Transverse colon (tissue), 4 donors: ENCODE results near the gene CNOT11. TPM values are rescaled to one million over a fixed set of nuclear protein-coding genes. Genes with fewer than 3 reads are reported as not detected.

Source experiments
- DNase-seq: peaks from one replicate; pipeline ENCODE4 v3.0.0-alpha.2; 2019
- H3K27ac ChIP-seq, 4 donors: fragments of 200-600 bp; sonication (generic); 2 replicates each; pipeline ENCODE4 v1.5.1; 2016 to 2018; ENCODE audit warnings: inconsistent platforms in 4 of 4
- H3K27me3 ChIP-seq: fragments of 200-600 bp; sonication (generic); 2 replicates; pipeline ENCODE4 v1.5.1; 2017; ENCODE audit warnings: inconsistent platforms
- H3K36me3 ChIP-seq, 4 donors: fragments of 200-600 bp; sonication (generic); 2 replicates each; pipeline ENCODE4 v1.5.1; 2017 to 2019; ENCODE audit warnings: inconsistent platforms in 4 of 4
- H3K4me1 ChIP-seq, 4 donors: fragments of 200-600 bp; sonication (generic); 2 replicates each; pipeline ENCODE4 v1.5.1; 2017 to 2020; ENCODE audit warnings: inconsistent platforms in 4 of 4
- H3K4me3 ChIP-seq, 4 donors: fragments of 200-600 bp; sonication (generic); 1 replicate in 1 of 4; 2 replicates in 3 of 4; pipeline versions ENCODE4 v1.5.1 to v1.6.1; 2017 to 2019; ENCODE audit warnings: inconsistent platforms in 4 of 4
- H3K9me3 ChIP-seq, 2 donors: fragments of 200-600 bp; sonication (generic); 2 replicates each; pipeline ENCODE4 v1.5.1; 2017 to 2019; ENCODE audit warnings: inconsistent platforms in 2 of 2
- EP300 ChIP-seq: sonication (generic); formaldehyde crosslinking; IDR thresholded peaks from one replicate; pipeline ENCODE4 v1.6.1; 2017; ENCODE audit warnings: antibody characterized with exemption, low read depth
- POLR2A ChIP-seq: fragments of 450-650 bp; IDR thresholded peaks from one replicate; pipeline ENCODE4 v1.6.1; 2016; ENCODE audit warnings: antibody characterized with exemption, mild to moderate bottlenecking, moderate library complexity
- POLR2AphosphoS5 ChIP-seq, 3 donors: sonication (generic); formaldehyde crosslinking; IDR thresholded peaks; one replicate each; pipeline ENCODE4 v1.6.1; 2016; ENCODE audit warnings: antibody characterized with exemption in 3 of 3
- WGBS, 2 donors: methylation state at CpG; one replicate each; pipeline ENCODE4 v1.1.5; 2018; ENCODE audit warnings: low coverage in 1 of 2; 5-methylcytosine and 5-hydroxymethylcytosine counted together
- in situ Hi-C, 4 donors: fragments of 200-750 bp; cut with MboI; loops; one replicate each; pipeline versions ENCODE4 v1.15.0 to v1.15.1; 2017; ENCODE audit warnings: low sequenced_read_pairs in 3 of 4, low pct_ligation_motif_present in 1 of 4, low pct_unique_long_range_greater_than_20kb in 1 of 4
- intact Hi-C: fragments of 100-400 bp; cut with DNase I; formaldehyde crosslinking; loops from one replicate; pipeline ENCODE4 v1.15.1; 2023; ENCODE audit warnings: low total_unique reads
- total RNA-seq, 4 donors: library from RNA; depleted of rRNA; stranded (reverse); fragments of >200 nt; gene quantifications; one replicate each; pipeline ENCODE4 v1.1.0, GENCODE V29; 2016
- TF ChIP-seq, protein P1 (sequence below), 5 experiments: fragments of 200-600 bp in 3 of 5; fragments of 450-650 bp in 2 of 5; sonication (generic) in 3 of 5; IDR thresholded peaks; 1 replicate in 2 of 5; 2 replicates in 3 of 5; pipeline ENCODE4 v1.5.1; 2016 to 2017; ENCODE audit warnings: antibody characterized with exemption in 5 of 5, inconsistent platforms in 3 of 5, mild to moderate bottlenecking in 2 of 5, moderate library complexity in 1 of 5

Gene CNOT11
- total RNA-seq, 4 donors from 2014 or later: 36.8 to 48.4 (median 37.6) TPM

DNA sequence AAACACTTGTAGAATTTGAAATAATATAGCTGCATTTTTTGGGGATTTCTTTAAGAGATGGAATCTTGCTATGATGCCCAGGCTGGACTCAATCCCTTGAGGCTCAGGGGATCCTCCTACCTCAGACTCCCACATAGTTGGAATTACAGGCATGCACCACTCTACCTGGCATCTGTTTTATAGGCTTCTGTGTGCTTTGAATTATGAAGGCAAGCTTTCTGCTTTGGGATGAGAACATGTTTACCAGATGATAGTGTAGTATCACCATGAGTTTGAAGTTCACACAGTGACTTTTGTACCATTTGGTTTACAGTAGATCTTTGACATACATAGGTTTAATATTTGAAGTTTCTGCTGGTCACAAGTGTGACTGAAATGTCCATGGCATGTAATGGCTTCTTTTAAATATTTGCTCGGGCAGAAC lies 10.7 kb downstream of the CNOT11 start:
- no peaks in the 10 kb centered on the region for H3K27me3 ChIP-seq
- no peak overlapping the region for H3K27ac ChIP-seq
- in situ Hi-C loops (no loop called here), intact Hi-C loops (no loop called here)
- no peak for TF ChIP-seq POLR2A
- peaks cover 0 to 32% (median 10%) of the 10 kb centered on the region in 4 donors for H3K4me1 ChIP-seq
- 93 to 100% methylated on average over 1 of the region's 1 CpG for WGBS, 2 donors
- H3K9me3 ChIP-seq: no peaks in the 10 kb centered on the region
- DNase-seq: no peak
- H3K4me3 ChIP-seq: no peak overlapping the region
- H3K36me3 ChIP-seq: peaks cover 0 to 55% (median 14%) of the 10 kb centered on the region in 4 donors

DNA sequence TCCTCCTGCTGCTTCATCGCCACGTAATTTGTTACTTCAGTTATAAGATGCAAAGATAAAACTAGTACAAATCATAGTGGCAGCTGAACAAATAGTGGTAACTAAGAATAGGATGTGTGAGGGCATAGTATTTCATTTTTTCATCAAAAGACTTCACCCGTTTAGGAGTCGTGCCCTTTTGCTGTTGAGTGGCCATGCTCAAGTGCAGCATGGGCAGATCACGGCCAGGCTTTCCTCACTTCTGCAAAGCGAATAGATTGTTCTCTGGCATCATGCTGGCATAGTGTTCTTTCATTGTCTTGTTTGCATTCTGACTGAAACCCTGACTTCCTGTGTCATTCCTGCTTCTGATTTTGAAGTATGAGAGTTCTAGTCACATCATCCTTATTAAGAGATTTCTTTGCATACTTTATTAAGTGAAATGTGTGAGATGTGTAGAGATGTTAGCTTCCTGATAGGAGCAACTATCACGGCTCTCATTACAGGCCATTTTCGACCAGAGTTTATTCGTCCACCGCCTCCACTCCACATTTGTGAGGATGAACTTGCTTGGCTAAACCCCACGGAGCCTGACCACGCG lies 11.8 kb downstream of the CNOT11 start:
- Histone ChIP-seq H3K9me3 (no peaks in the 10 kb centered on the region), H3K27ac (no peak overlapping the region), H3K36me3 (peaks cover 0 to 52% (median 13%) of the 10 kb centered on the region in 4 donors), H3K4me3 (no peak overlapping the region), H3K27me3 (no peaks in the 10 kb centered on the region), H3K4me1 (peaks cover 0 to 35% (median 10%) of the 10 kb centered on the region in 4 donors)
- 90 to 93% methylated on average over 12 to 13 of the region's 13 CpGs for WGBS, 2 donors
- no peak for DNase-seq
- in situ Hi-C loops (no loop called here), intact Hi-C loops (no loop called here)
- TF ChIP-seq EP300 (no peak), POLR2A (no peak)

DNA sequence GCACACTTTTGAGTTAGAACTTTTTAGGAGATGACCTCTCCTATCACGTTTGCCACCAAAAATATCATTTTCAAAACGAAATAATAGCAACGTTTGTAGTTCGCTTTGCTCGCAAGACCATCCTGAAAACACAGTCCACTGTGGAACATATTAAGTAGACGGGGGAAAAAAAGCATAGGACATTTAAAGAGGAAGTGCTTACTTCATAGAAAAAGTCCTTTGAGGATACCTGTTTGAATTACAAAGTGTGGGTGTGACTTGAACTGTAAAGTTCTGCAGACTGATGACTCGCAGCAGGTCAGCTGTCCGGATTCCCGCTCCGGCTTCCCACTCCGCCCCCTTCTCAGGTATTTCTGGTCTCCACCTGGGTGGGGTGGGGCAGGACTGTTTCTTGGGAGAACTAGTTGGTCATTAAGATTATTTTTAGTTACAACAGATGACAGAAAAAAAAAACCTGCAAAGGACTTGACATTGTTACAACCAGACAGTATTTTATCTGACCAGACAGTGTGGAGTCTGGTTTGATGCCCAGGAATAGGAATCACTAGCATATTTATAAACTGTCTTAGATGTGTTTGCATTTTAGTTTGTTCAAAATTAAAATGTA lies 13.3 kb downstream of the CNOT11 start:
- peaks cover 0 to 35% (median 10%) of the 10 kb centered on the region in 4 donors for H3K4me1 ChIP-seq
- in situ Hi-C loops: no loop called here
- H3K36me3 ChIP-seq: peaks cover 0 to 66% (median 17%) of the 10 kb centered on the region in 4 donors
- intact Hi-C loops: no loop called here
- DNase-seq: peak; percentile 75
- no peaks in the 10 kb centered on the region for H3K9me3 ChIP-seq
- no peaks in the 10 kb centered on the region for H3K27me3 ChIP-seq
- no peak overlapping the region for H3K4me3 ChIP-seq
- peak overlapping the region; percentile 34 to 66 (median 46) for H3K27ac ChIP-seq
- WGBS, 2 donors: 60 to 61% methylated on average over 10 to 11 of the region's 11 CpGs
- TF ChIP-seq, protein P1, sequence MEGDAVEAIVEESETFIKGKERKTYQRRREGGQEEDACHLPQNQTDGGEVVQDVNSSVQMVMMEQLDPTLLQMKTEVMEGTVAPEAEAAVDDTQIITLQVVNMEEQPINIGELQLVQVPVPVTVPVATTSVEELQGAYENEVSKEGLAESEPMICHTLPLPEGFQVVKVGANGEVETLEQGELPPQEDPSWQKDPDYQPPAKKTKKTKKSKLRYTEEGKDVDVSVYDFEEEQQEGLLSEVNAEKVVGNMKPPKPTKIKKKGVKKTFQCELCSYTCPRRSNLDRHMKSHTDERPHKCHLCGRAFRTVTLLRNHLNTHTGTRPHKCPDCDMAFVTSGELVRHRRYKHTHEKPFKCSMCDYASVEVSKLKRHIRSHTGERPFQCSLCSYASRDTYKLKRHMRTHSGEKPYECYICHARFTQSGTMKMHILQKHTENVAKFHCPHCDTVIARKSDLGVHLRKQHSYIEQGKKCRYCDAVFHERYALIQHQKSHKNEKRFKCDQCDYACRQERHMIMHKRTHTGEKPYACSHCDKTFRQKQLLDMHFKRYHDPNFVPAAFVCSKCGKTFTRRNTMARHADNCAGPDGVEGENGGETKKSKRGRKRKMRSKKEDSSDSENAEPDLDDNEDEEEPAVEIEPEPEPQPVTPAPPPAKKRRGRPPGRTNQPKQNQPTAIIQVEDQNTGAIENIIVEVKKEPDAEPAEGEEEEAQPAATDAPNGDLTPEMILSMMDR (IDR thresholded peaks at IDR 0.05): no peak
- TF ChIP-seq POLR2AphosphoS5 (IDR thresholded peaks at IDR 0.05): no peak
- no peak for TF ChIP-seq EP300
- TF ChIP-seq POLR2A: no peak

DNA sequence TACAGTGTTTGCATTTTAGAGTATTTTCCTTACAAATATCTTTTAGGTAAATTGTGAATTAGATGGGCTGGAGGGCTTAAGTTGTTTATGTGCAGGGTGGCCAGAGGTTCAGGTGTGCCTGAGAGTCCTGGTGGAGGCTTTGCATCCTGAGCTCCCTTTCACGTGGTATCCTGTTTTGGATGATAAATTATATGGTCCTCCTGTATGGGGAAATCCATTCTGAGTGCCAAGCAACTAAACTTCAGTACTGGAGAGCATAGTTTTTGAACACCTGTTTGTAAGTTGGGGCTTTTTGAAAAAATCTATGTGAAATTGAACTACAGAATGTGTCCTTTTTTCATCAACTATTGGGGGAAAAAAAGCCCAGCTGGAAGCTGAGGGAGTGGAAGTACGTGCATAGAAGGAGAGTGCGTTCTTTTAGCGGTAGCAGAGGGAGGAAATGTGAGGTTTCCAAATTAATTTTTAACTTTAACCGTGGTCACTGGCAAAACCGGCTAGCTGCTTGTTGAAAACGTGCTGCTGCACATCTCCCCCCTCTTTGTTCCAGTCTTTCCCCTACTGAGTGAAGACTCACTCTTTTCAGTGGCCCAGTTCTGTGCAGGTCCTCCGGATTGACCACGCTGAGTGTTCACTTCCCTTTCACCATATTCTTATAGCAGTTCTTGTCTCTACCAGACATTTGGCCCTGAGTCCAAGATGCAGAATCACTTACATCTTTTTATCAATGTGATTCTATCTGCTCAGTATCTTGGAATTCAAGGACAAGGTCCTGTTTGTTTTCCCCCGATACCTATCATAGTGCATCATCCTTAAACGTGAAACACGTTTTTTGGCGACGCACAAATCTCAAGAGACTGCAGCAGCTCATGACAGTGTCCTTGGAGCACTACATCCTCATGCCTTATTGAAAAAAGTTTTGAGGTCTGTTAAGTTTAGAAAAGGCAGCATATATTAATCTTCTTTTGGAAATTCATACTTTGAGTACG lies 15.3 kb downstream of the CNOT11 start:
- WGBS, 2 donors: 52 to 55% methylated on average over 12 to 15 of the region's 15 CpGs
- DNase-seq: no peak
- H3K27me3 ChIP-seq: no peaks in the 10 kb centered on the region
- H3K36me3 ChIP-seq: peaks cover 0 to 71% (median 18%) of the 10 kb centered on the region in 4 donors
- no peaks in the 10 kb centered on the region for H3K9me3 ChIP-seq
- no peak overlapping the region for H3K4me3 ChIP-seq
- TF ChIP-seq EP300: no peak
- TF ChIP-seq, protein P1 (IDR thresholded peaks at IDR 0.05): no peak
- TF ChIP-seq POLR2AphosphoS5 (IDR thresholded peaks at IDR 0.05): no peak
- no peak for TF ChIP-seq POLR2A
- in situ Hi-C loops (no loop called here), intact Hi-C loops (no loop called here)
- H3K4me1 ChIP-seq: peaks cover 0 to 35% (median 10%) of the 10 kb centered on the region in 4 donors
- H3K27ac ChIP-seq: peak overlapping the region in 3 of 4 donors; percentile 26 to 66 (median 47)
